HEK293T (cell line): Measurements from ENCODE around the gene ZFP92.
A peak's percentile ranks its signal among the peaks of the same experiment; 100 is the strongest.

Experiments
- CTCF ChIA-PET: fragments of 350-600 bp; formaldehyde crosslinking; extraction: SDS; loops from one replicate; lab custom pipeline; 2021; ENCODE audit warnings: antibody characterized with exemption, inconsistent platforms; lab: Yijun Ruan, JAX
- POLR2A ChIA-PET: fragments of 350-600 bp; formaldehyde crosslinking; extraction: SDS; loops from one replicate; lab custom pipeline; 2020; ENCODE audit warnings: antibody characterized with exemption, inconsistent platforms; lab: Yijun Ruan, JAX
- DNase-seq: peaks from one replicate; pipeline ENCODE4 v3.0.0; 2012; ENCODE audit warnings: mixed read lengths; ENCODE audit errors: extremely low spot score
- ARNT ChIP-seq: fragments of 450-650 bp; IDR thresholded peaks from 2 replicates; pipeline ENCODE4 v1.6.1; 2017; ENCODE audit warnings: mild to moderate bottlenecking
- BHLHE40 ChIP-seq: fragments of 450-650 bp; IDR thresholded peaks from 2 replicates; pipeline ENCODE4 v1.6.1; 2016; ENCODE audit warnings: mild to moderate bottlenecking, moderate library complexity, borderline replicate concordance
- CTBP1 ChIP-seq: fragments of 450-650 bp; IDR thresholded peaks from 2 replicates; pipeline ENCODE4 v1.6.1; 2016; ENCODE audit warnings: borderline replicate concordance
- ELF4 ChIP-seq: fragments of 450-650 bp; IDR thresholded peaks from 2 replicates; pipeline ENCODE4 v1.6.1; 2017; ENCODE audit warnings: antibody characterized with exemption
- FOXA1 ChIP-seq: fragments of 450-650 bp; IDR thresholded peaks from 2 replicates; pipeline ENCODE4 v1.6.1; 2016; ENCODE audit warnings: mild to moderate bottlenecking
- FOXK2 ChIP-seq: fragments of 450-650 bp; IDR thresholded peaks from 2 replicates; pipeline ENCODE4 v1.6.1; 2016; ENCODE audit warnings: mild to moderate bottlenecking
- FOXM1 ChIP-seq: fragments of 450-650 bp; IDR thresholded peaks from 2 replicates; pipeline ENCODE4 v1.6.1; 2017; ENCODE audit warnings: mild to moderate bottlenecking, borderline replicate concordance
- HDGF ChIP-seq: fragments of 450-650 bp; IDR thresholded peaks from 2 replicates; pipeline ENCODE4 v1.6.1; 2017; ENCODE audit warnings: antibody characterized with exemption, borderline replicate concordance
- L3MBTL2 ChIP-seq: fragments of 450-650 bp; conservative IDR thresholded peaks from 2 replicates; pipeline ENCODE4 v1.6.1; 2016; ENCODE audit warnings: mild to moderate bottlenecking
- LEF1 ChIP-seq: fragments of 450-650 bp; IDR thresholded peaks from 2 replicates; pipeline ENCODE4 v1.6.1; 2017; ENCODE audit warnings: mild to moderate bottlenecking, borderline replicate concordance
- NFRKB ChIP-seq: fragments of 450-650 bp; IDR thresholded peaks from 2 replicates; pipeline ENCODE4 v1.6.1; 2016; ENCODE audit warnings: mild to moderate bottlenecking, moderate library complexity
- SP1 ChIP-seq: fragments of 450-650 bp; IDR thresholded peaks from 2 replicates; pipeline ENCODE4 v1.6.1; 2017
- SUZ12 ChIP-seq: fragments of 450-650 bp; IDR thresholded peaks from 2 replicates; pipeline ENCODE4 v1.6.1; 2016; ENCODE audit warnings: mild to moderate bottlenecking
- TARDBP ChIP-seq: fragments of 450-650 bp; IDR thresholded peaks from 2 replicates; pipeline ENCODE4 v1.6.1; 2016
- ZNF384 ChIP-seq: fragments of 450-650 bp; IDR thresholded peaks from 2 replicates; pipeline ENCODE4 v1.6.1; 2016
- TF ChIP-seq, protein P1 (sequence below): fragments of 450-650 bp; IDR thresholded peaks from 2 replicates; pipeline ENCODE4 v1.6.1; 2016

ZFP92 gene

DNA sequence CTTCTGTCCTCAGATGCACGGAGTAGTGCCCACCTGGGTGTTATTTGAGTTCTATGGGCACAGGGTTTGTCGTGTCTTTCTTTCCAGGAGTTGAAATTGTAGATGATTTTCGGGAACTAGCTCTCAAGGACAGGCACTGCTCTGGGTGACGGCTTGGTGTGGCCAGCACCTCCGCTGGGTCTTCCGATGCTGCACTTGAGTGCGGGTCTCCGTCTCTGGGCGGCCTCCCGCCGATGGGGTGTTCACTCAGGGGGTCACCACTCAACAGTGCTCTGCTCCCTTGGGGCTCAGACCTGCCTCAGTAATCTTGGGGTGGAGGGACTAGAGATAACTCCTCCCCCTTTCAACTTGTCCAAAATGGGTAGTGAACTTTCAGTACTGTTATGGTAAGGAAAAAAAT lies 2.5 kb downstream of the ZFP92 start:
- CTCF ChIA-PET: interaction anchor here (0.9 kb wide), 1 partner anchor 20 kb away, joined by 3 read pairs; no protein-coding TSS in a partner anchor
- no peak for TF ChIP-seq FOXM1
- POLR2A ChIA-PET: no interaction called here
- no peak for DNase-seq

GRCh38 chrX:153414856-153415510 lies 3.7 kb downstream of the ZFP92 start:
- POLR2A ChIA-PET: no interaction called here
- DNase-seq: no peak
- no peak for TF ChIP-seq BHLHE40
- CTCF ChIA-PET: interaction anchor here (0.7 to 0.9 kb wide), 2 partner anchors 19 to 46 kb away, joined by 3 read pairs; no protein-coding TSS in a partner anchor

- POLR2A ChIA-PET: no interaction called here
- TF ChIP-seq L3MBTL2: 0 out of 2 replicates have a peak, but pooled peaks have one; percentile 32
- no peak for TF ChIP-seq NFRKB
- CTCF ChIA-PET: interaction anchor here (0.7 kb wide), 1 partner anchor 361 kb away, joined by 3 read pairs; no protein-coding TSS in a partner anchor
- DNase-seq: no peak
These were observed 5.6 kb downstream of the ZFP92 start for GRCh38 chrX:153416781-153417450.

GRCh38 chrX:153417637-153418036 lies 6.4 kb downstream of the ZFP92 start:
- DNase-seq: no peak
- CTCF ChIA-PET: no interaction called here
- POLR2A ChIA-PET: no interaction called here
- no peak for TF ChIP-seq SP1
- TF ChIP-seq HDGF: no peak
- TF ChIP-seq SUZ12: no peak
- TF ChIP-seq FOXM1: no peak
- TF ChIP-seq L3MBTL2: no peak
- no peak for TF ChIP-seq CTBP1

DNA sequence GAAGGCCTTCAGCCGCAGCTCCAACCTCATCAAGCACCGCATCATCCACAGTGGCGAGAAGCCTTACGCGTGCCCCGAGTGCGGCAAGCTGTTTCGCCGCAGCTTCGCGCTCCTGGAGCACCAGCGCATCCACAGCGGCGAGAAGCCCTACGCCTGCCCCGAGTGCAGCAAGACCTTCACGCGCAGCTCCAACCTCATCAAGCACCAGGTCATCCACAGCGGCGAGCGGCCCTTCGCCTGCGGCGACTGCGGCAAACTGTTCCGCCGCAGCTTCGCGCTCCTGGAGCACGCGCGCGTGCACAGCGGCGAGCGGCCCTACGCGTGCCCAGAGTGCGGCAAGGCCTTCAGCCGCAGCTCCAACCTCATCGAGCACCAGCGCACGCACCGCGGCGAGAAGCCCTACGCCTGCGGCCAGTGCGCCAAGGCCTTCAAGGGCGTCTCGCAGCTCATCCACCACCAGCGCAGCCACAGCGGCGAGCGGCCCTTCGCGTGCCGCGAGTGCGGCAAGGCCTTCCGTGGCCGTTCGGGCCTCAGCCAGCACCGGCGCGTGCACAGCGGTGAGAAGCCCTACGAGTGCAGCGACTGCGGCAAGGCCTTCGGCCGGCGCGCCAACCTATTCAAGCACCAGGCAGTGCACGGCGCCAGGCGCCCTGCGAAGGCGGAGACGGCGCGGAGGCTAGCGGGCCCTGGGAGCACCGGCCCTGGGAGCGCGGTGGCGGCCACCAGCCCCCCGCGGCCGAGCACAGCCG lies 9.8 kb downstream of the ZFP92 start:
- POLR2A ChIA-PET: no interaction called here
- no peak for DNase-seq
- no peak for TF ChIP-seq TARDBP
- TF ChIP-seq FOXK2: no peak
- no peak for TF ChIP-seq FOXM1
- TF ChIP-seq ARNT: no peak
- no peak for TF ChIP-seq FOXA1
- no peak for TF ChIP-seq NFRKB
- TF ChIP-seq, protein P1, sequence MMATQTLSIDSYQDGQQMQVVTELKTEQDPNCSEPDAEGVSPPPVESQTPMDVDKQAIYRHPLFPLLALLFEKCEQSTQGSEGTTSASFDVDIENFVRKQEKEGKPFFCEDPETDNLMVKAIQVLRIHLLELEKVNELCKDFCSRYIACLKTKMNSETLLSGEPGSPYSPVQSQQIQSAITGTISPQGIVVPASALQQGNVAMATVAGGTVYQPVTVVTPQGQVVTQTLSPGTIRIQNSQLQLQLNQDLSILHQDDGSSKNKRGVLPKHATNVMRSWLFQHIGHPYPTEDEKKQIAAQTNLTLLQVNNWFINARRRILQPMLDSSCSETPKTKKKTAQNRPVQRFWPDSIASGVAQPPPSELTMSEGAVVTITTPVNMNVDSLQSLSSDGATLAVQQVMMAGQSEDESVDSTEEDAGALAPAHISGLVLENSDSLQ: no peak
- TF ChIP-seq ZNF384: no peak
- no peak for TF ChIP-seq L3MBTL2
- TF ChIP-seq CTBP1: no peak
- TF ChIP-seq HDGF: no peak
- CTCF ChIA-PET: no interaction called here

- ChIA-PET CTCF (no interaction called here), POLR2A (no interaction called here)
- TF ChIP-seq FOXM1 (no peak), BHLHE40 (no peak), ZNF384 (no peak), ELF4 (no peak), FOXA1 (no peak), FOXK2 (no peak), SUZ12 (no peak), LEF1 (no peak), SP1 (no peak), CTBP1 (no peak), L3MBTL2 (no peak)
- DNase-seq: no peak
These were observed 10.6 kb downstream of the ZFP92 start for GRCh38 chrX:153421856-153422255.

- CTCF ChIA-PET: interaction anchor here (1.9 kb wide), 1 partner anchor 15 kb away, joined by 4 read pairs; no protein-coding TSS in a partner anchor
- DNase-seq: no peak
These were observed 12.4 kb downstream of the ZFP92 start for GRCh38 chrX:153423652-153424051.

GRCh38 chrX:153426204-153426603 lies 14.9 kb downstream of the ZFP92 start:
- TF ChIP-seq NFRKB (no peak), ARNT (no peak), ZNF384 (no peak), L3MBTL2 (no peak), FOXM1 (no peak), HDGF (no peak), SP1 (no peak), CTBP1 (no peak)
- TF ChIP-seq, protein P1: no peak
- CTCF ChIA-PET: no interaction called here
- POLR2A ChIA-PET: no interaction called here
- DNase-seq: no peak

More at GRCh38 chrX:153423652-153424051, 12.4 kb downstream of the ZFP92 start:
- TF ChIP-seq HDGF (no peak), FOXA1 (no peak)
- POLR2A ChIA-PET: no interaction called here
